HFF-Myc (cell line): Measurements from ENCODE around the gene RIOK1.
"Not testable (repeated sequence)": the region's sequence is repeated elsewhere in the genome, so short reads cannot be mapped to it uniquely, and the experiment has no call there.

Experiments
- DNase-seq: peaks from one replicate; pipeline ENCODE4 v3.0.0-alpha.2; 2011; ENCODE audit warnings: low read depth; ENCODE audit errors: extremely low read depth
- H3K4me3 ChIP-seq: replicated peaks from 2 replicates; pipeline ENCODE4 v1.5.1; 2011; ENCODE audit warnings: low read depth, mild to moderate bottlenecking, control low read depth, low read length
- CTCF ChIP-seq: IDR thresholded peaks from 2 replicates; pipeline ENCODE4 v1.5.1; 2012; ENCODE audit warnings: mild to moderate bottlenecking, low read depth, low read length, control low read depth; ENCODE audit errors: missing control alignments

Gene RIOK1

GRCh38 chr6:7389451-7390225 lies at the start of gene RIOK1, which contains the start of gene CAGE1:
Gene RIOK1, plus strand, starts transcription at chr6:7389808. Its CDS starts 195 bp downstream, at chr6:7390003.
Gene CAGE1, minus strand, starts transcription at chr6:7389742. Its CDS starts 2,569 bp downstream, at chr6:7387173.
- peak; percentile 84 for DNase-seq
- no peak for TF ChIP-seq CTCF
- H3K4me3 ChIP-seq, result peak within 1 kb of the TSS; percentile 90

GRCh38 chr6:7341271-7341670 lies 48.3 kb upstream of the RIOK1 start:
- no peak for TF ChIP-seq CTCF

GRCh38 chr6:7341989-7342742 lies 47.4 kb upstream of the RIOK1 start:
- H3K4me3 ChIP-seq, result no peak overlapping the region
- DNase-seq, result peak; percentile 19
- TF ChIP-seq CTCF, result no peak

More at GRCh38 chr6:7341271-7341670, 48.3 kb upstream of the RIOK1 start:
- no peak overlapping the region for H3K4me3 ChIP-seq
- no peak for DNase-seq

- DNase-seq, result no peak
These were observed 45.8 kb upstream of the RIOK1 start for GRCh38 chr6:7343546-7344475.

GRCh38 chr6:7344773-7345450 lies 44.7 kb upstream of the RIOK1 start:
- DNase-seq, H3K4me3 ChIP-seq: not testable (repeated sequence)

More at GRCh38 chr6:7343546-7344475, 45.8 kb upstream of the RIOK1 start:
- no peak overlapping the region for H3K4me3 ChIP-seq
- no peak for TF ChIP-seq CTCF

GRCh38 chr6:7347551-7347997 lies 42.0 kb upstream of the RIOK1 start:
- not testable (repeated sequence) for H3K4me3 ChIP-seq, DNase-seq

GRCh38 chr6:7350591-7350990 lies 39.0 kb upstream of the RIOK1 start:
- not testable (repeated sequence) for H3K4me3 ChIP-seq, DNase-seq

GRCh38 chr6:7351916-7352315 lies 37.7 kb upstream of the RIOK1 start:
- not testable (repeated sequence) for H3K4me3 ChIP-seq

More at GRCh38 chr6:7351916-7352315, 37.7 kb upstream of the RIOK1 start:
- DNase-seq, result not testable (repeated sequence)
